Karpas-422 (cell line): ENCODE data around the gene MED29. TPM values are rescaled to one million over a fixed set of nuclear protein-coding genes. Genes with fewer than 3 reads are reported as not detected.

Source experiments
- DNase-seq: peaks from one replicate; pipeline ENCODE4 v3.0.0-alpha.2; 2015
- H2AFZ ChIP-seq: fragments of 200-600 bp; sonication (generic); 2 replicates; pipeline ENCODE4 v1.6.1; 2014; ENCODE audit warnings: antibody characterized with exemption, low read length, mixed read lengths
- H3K27ac ChIP-seq: fragments of 200-600 bp; sonication (generic); 2 replicates; pipeline ENCODE4 v1.5.1; 2014; ENCODE audit warnings: mild to moderate bottlenecking, low read length, moderate library complexity
- H3K27me3 ChIP-seq: fragments of 200-600 bp; sonication (generic); 2 replicates; pipeline ENCODE4 v1.6.1; 2014; ENCODE audit warnings: low read length, mixed read lengths
- H3K36me3 ChIP-seq: fragments of 200-600 bp; sonication (generic); 2 replicates; pipeline ENCODE4 v1.6.1; 2014; ENCODE audit warnings: low read length, mixed read lengths; ENCODE audit not compliant: insufficient read depth
- H3K4me1 ChIP-seq: fragments of 200-600 bp; sonication (generic); 2 replicates; pipeline ENCODE4 v1.6.1; 2014; ENCODE audit warnings: mild to moderate bottlenecking, low read length, mixed read lengths
- H3K4me2 ChIP-seq: fragments of 200-600 bp; sonication (generic); 2 replicates; pipeline ENCODE4 v1.6.1; 2014; ENCODE audit warnings: low read length, low read depth, mild to moderate bottlenecking; ENCODE audit not compliant: poor library complexity, severe bottlenecking
- H3K4me3 ChIP-seq: fragments of 200-600 bp; sonication (generic); 2 replicates; pipeline ENCODE4 v1.5.1; 2014; ENCODE audit warnings: mild to moderate bottlenecking, antibody characterized with exemption, low read length, mixed read lengths
- H3K79me2 ChIP-seq: fragments of 200-600 bp; sonication (generic); 2 replicates; pipeline ENCODE4 v1.6.1; 2014; ENCODE audit warnings: mild to moderate bottlenecking, low read length, mixed read lengths
- H3K9ac ChIP-seq: fragments of 200-600 bp; sonication (generic); 2 replicates; pipeline ENCODE4 v1.6.0; 2014; ENCODE audit warnings: low read length
- H3K9me2 ChIP-seq: fragments of 200-600 bp; sonication (generic), shearing (Covaris generic); replicated peaks from 2 replicates; pipeline ENCODE4 v1.6.0; 2014; ENCODE audit warnings: mild to moderate bottlenecking, low read length, moderate library complexity; ENCODE audit not compliant: insufficient read depth
- H3K9me3 ChIP-seq: fragments of 300-700, 200-600 bp; sonication (generic); 2 replicates; pipeline ENCODE4 v1.6.1; 2014; ENCODE audit warnings: low read length, mixed read lengths
- H4K20me1 ChIP-seq: fragments of 200-600 bp; sonication (generic); 2 replicates; pipeline ENCODE4 v1.6.1; 2014; ENCODE audit warnings: mild to moderate bottlenecking, antibody characterized with exemption, low read length, low read depth; ENCODE audit not compliant: insufficient read depth
- total RNA-seq: library from RNA; depleted of rRNA; stranded (reverse); fragments of >200 nt; shearing (Covaris generic); gene quantifications from 2 replicates; pipeline ENCODE4 v1.2.3, GENCODE V29; 2014; ENCODE audit warnings: low replicate concordance

MED29 gene
- total RNA-seq, 1 experiment from 2014 or later = 18.6 TPM

- no peak overlapping the region for H3K9ac ChIP-seq
- no peak overlapping the region for H3K27ac ChIP-seq
- no peaks in the 10 kb centered on the region for H3K79me2 ChIP-seq
- H3K4me2 ChIP-seq = no peak overlapping the region
- no peaks in the 10 kb centered on the region for H3K36me3 ChIP-seq
- H3K4me1 ChIP-seq = no peaks in the 10 kb centered on the region
- H3K9me2 ChIP-seq = no peaks in the 10 kb centered on the region
- H3K27me3 ChIP-seq = no peaks in the 10 kb centered on the region
- H3K9me3 ChIP-seq = no peaks in the 10 kb centered on the region
- no peaks in the 10 kb centered on the region for H4K20me1 ChIP-seq
- H3K4me3 ChIP-seq = no peak overlapping the region
- no peak overlapping the region for H2AFZ ChIP-seq
- DNase-seq = no peak
Measured at GRCh38 chr19:39423258-39424086, 32.3 kb downstream of the MED29 start.

GRCh38 chr19:39424934-39425333 lies 33.8 kb downstream of the MED29 start:
- Histone ChIP-seq H3K9me2 (no peaks in the 10 kb centered on the region), H3K27me3 (no peaks in the 10 kb centered on the region), H3K4me1 (no peaks in the 10 kb centered on the region), H3K36me3 (no peaks in the 10 kb centered on the region), H3K4me2 (no peak overlapping the region), H3K27ac (no peak overlapping the region), H2AFZ (no peak overlapping the region), H3K9me3 (no peaks in the 10 kb centered on the region), H4K20me1 (no peaks in the 10 kb centered on the region), H3K4me3 (no peak overlapping the region), H3K79me2 (no peaks in the 10 kb centered on the region), H3K9ac (no peak overlapping the region)
- DNase-seq = no peak

GRCh38 chr19:39425744-39426143 lies 34.6 kb downstream of the MED29 start:
- Histone ChIP-seq H3K4me1 (no peaks in the 10 kb centered on the region), H3K4me2 (no peak overlapping the region), H3K79me2 (no peaks in the 10 kb centered on the region), H3K4me3 (no peak overlapping the region), H3K9me3 (no peaks in the 10 kb centered on the region), H3K27me3 (no peaks in the 10 kb centered on the region), H3K36me3 (no peaks in the 10 kb centered on the region), H4K20me1 (no peaks in the 10 kb centered on the region), H3K27ac (no peak overlapping the region), H3K9me2 (no peaks in the 10 kb centered on the region), H3K9ac (no peak overlapping the region), H2AFZ (no peak overlapping the region)
- DNase-seq = no peak

- no peaks in the 10 kb centered on the region for H3K9me2 ChIP-seq
- no peak overlapping the region for H2AFZ ChIP-seq
- H3K9ac ChIP-seq = no peak overlapping the region
- no peak overlapping the region for H3K4me3 ChIP-seq
- no peak overlapping the region for H3K27ac ChIP-seq
- H3K4me1 ChIP-seq = no peaks in the 10 kb centered on the region
- no peak overlapping the region for H3K4me2 ChIP-seq
- H3K27me3 ChIP-seq = no peaks in the 10 kb centered on the region
- H3K36me3 ChIP-seq = no peaks in the 10 kb centered on the region
- H3K9me3 ChIP-seq = no peaks in the 10 kb centered on the region
- H4K20me1 ChIP-seq = no peaks in the 10 kb centered on the region
- DNase-seq = peak; percentile 60
- no peaks in the 10 kb centered on the region for H3K79me2 ChIP-seq
Measured at GRCh38 chr19:39426170-39426569, 35.0 kb downstream of the MED29 start.

GRCh38 chr19:39427707-39428106 lies 36.5 kb downstream of the MED29 start:
- no peak overlapping the region for H3K9ac ChIP-seq
- H3K4me2 ChIP-seq = no peak overlapping the region
- H3K27me3 ChIP-seq = no peaks in the 10 kb centered on the region
- no peaks in the 10 kb centered on the region for H3K9me2 ChIP-seq
- H3K4me3 ChIP-seq = no peak overlapping the region
- H3K4me1 ChIP-seq = no peaks in the 10 kb centered on the region
- H3K9me3 ChIP-seq = no peaks in the 10 kb centered on the region
- peaks cover 2% of the 10 kb centered on the region; the same call in 1 of the 2 replicates for H3K36me3 ChIP-seq
- H3K27ac ChIP-seq = no peak overlapping the region
- DNase-seq = no peak
- no peaks in the 10 kb centered on the region for H3K79me2 ChIP-seq
- H2AFZ ChIP-seq = no peak overlapping the region
- H4K20me1 ChIP-seq = no peaks in the 10 kb centered on the region

- H3K4me2 ChIP-seq = no peak overlapping the region
- H3K4me3 ChIP-seq = no peak overlapping the region
- H3K9me3 ChIP-seq = no peaks in the 10 kb centered on the region
- H4K20me1 ChIP-seq = peaks cover 5% of the 10 kb centered on the region
- peaks cover under 1% of the 10 kb centered on the region; the same call in 1 of the 2 replicates for H3K79me2 ChIP-seq
- H3K27me3 ChIP-seq = no peaks in the 10 kb centered on the region
- H3K4me1 ChIP-seq = peaks cover 1% of the 10 kb centered on the region
- no peak overlapping the region for H3K9ac ChIP-seq
- H2AFZ ChIP-seq = no peak overlapping the region
- H3K9me2 ChIP-seq = no peaks in the 10 kb centered on the region
- H3K27ac ChIP-seq = no peak overlapping the region
- H3K36me3 ChIP-seq = peaks cover 9% of the 10 kb centered on the region
- DNase-seq = peak; percentile 53
Measured at GRCh38 chr19:39428283-39429112, 37.3 kb downstream of the MED29 start.

- Histone ChIP-seq H3K4me3 (no peak overlapping the region), H3K9ac (no peak overlapping the region), H3K27me3 (no peaks in the 10 kb centered on the region), H3K9me2 (no peaks in the 10 kb centered on the region), H3K9me3 (no peaks in the 10 kb centered on the region), H2AFZ (no peak overlapping the region), H3K4me2 (no peak overlapping the region), H3K36me3 (peaks cover 25% of the 10 kb centered on the region), H3K79me2 (peaks cover 24% of the 10 kb centered on the region), H3K4me1 (peaks cover 16% of the 10 kb centered on the region), H3K27ac (peak overlapping the region; percentile 30), H4K20me1 (peaks cover 19% of the 10 kb centered on the region)
- peak; percentile 80 for DNase-seq
Measured at GRCh38 chr19:39430675-39431593, 39.8 kb downstream of the MED29 start.
